Thoracic aorta (tissue), 2 donors: ENCODE results near the gene C17orf107. TPM values are rescaled to one million over a fixed set of nuclear protein-coding genes. Genes with fewer than 3 reads are reported as not detected.
A peak's percentile ranks its signal among the peaks of the same experiment; 100 is the strongest.

Experiments
- ATAC-seq: fragments of 150-250 bp; one replicate; pipeline ENCODE4 v1.8.0; 2017; ENCODE audit warnings: low read depth; ENCODE audit not compliant: insufficient number of reproducible peaks, low FRiP score
- DNase-seq: peaks from one replicate; pipeline ENCODE4 v3.0.0-alpha.2; 2020; ENCODE audit warnings: low spot score
- H3K27ac ChIP-seq, 2 donors: fragments of 200-600 bp; sonication (generic); 1 replicate in 1 of 2; 2 replicates in 1 of 2; pipeline ENCODE4 v1.5.1; 2016; ENCODE audit warnings: mild to moderate bottlenecking in 2 of 2, moderate library complexity in 2 of 2
- H3K27me3 ChIP-seq: fragments of 200-600 bp; sonication (generic); replicated peaks from 2 replicates; pipeline ENCODE4 v1.6.0; 2016; ENCODE audit warnings: mild to moderate bottlenecking; ENCODE audit not compliant: insufficient read depth
- H3K36me3 ChIP-seq: fragments of 200-600 bp; sonication (generic); one replicate; pipeline ENCODE4 v1.5.1; 2016
- H3K4me1 ChIP-seq, 2 donors: fragments of 200-600 bp; sonication (generic); 1 replicate in 1 of 2; 2 replicates in 1 of 2; pipeline versions ENCODE4 v1.5.1 to v1.6.0; 2016; ENCODE audit warnings: low read depth in 2 of 2, mild to moderate bottlenecking in 1 of 2; ENCODE audit not compliant: control insufficient read depth in 1 of 2
- H3K4me3 ChIP-seq: fragments of 200-600 bp; sonication (generic); 2 replicates; pipeline ENCODE4 v1.5.1; 2016; ENCODE audit warnings: mild to moderate bottlenecking
- H3K9me3 ChIP-seq: fragments of 200-600 bp; sonication (generic); 2 replicates; pipeline ENCODE4 v1.5.1; 2016
- CTCF ChIP-seq: fragments of 200-600 bp; sonication (generic); IDR thresholded peaks from one replicate; pipeline ENCODE4 v1.5.1; 2019; ENCODE audit warnings: antibody characterized with exemption
- total RNA-seq, 2 donors: library from RNA; depleted of rRNA; stranded (reverse); fragments of >200 nt; gene quantifications; one replicate each; pipeline versions ENCODE4 v1.1.0 to v1.2.3, GENCODE V29; 2016

Gene C17orf107
- total RNA-seq, 2 donors from 2014 or later = 1.9 to 5.6 TPM

GRCh38 chr17:4896332-4897197 lies 2.8 kb upstream of the C17orf107 start:
- H3K4me3 ChIP-seq = no peak overlapping the region
- DNase-seq (no peak), ATAC-seq (no peak)
- no peaks in the 10 kb centered on the region for H3K9me3 ChIP-seq
- H3K27ac ChIP-seq = no peak overlapping the region
- H3K4me1 ChIP-seq = peaks cover 0 to 16% of the 10 kb centered on the region in 2 donors
- TF ChIP-seq CTCF = no peak
- H3K36me3 ChIP-seq = peaks cover 41% of the 10 kb centered on the region
- H3K27me3 ChIP-seq = no peaks in the 10 kb centered on the region

DNA sequence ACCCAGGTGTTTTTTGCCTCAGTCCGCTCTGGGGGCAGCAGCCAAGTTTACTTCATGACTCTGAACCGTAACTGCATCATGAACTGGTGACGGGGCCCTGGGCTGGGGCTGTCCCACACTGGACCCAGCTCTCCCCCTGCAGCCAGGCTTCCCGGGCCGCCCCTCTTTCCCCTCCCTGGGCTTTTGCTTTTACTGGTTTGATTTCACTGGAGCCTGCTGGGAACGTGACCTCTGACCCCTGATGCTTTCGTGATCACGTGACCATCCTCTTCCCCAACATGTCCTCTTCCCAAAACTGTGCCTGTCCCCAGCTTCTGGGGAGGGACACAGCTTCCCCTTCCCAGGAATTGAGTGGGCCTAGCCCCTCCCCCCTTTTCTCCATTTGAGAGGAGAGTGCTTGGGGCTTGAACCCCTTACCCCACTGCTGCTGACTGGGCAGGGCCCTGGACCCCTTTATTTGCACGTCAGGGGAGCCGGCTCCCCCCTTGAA lies 2.1 kb upstream of the C17orf107 start:
- no peaks in the 10 kb centered on the region for H3K9me3 ChIP-seq
- H3K36me3 ChIP-seq = peaks cover 35% of the 10 kb centered on the region

GRCh38 chr17:4897785-4898184 lies 1.6 kb upstream of the C17orf107 start:
- no peaks in the 10 kb centered on the region for H3K9me3 ChIP-seq
- DNase-seq (no peak), ATAC-seq (no peak)
- TF ChIP-seq CTCF = no peak
- no peak overlapping the region for H3K27ac ChIP-seq
- no peak overlapping the region for H3K4me3 ChIP-seq
- H3K27me3 ChIP-seq = no peaks in the 10 kb centered on the region
- peaks cover 30% of the 10 kb centered on the region for H3K36me3 ChIP-seq
- peaks cover 0 to 16% of the 10 kb centered on the region in 2 donors for H3K4me1 ChIP-seq

More for the DNA sequence above, 2.1 kb upstream of the C17orf107 start:
- Histone ChIP-seq H3K4me1 (peaks cover 0 to 16% of the 10 kb centered on the region in 2 donors), H3K4me3 (no peak overlapping the region), H3K27ac (no peak overlapping the region), H3K27me3 (no peaks in the 10 kb centered on the region)
- ATAC-seq (no peak), DNase-seq (no peak)
- TF ChIP-seq CTCF = no peak

DNA sequence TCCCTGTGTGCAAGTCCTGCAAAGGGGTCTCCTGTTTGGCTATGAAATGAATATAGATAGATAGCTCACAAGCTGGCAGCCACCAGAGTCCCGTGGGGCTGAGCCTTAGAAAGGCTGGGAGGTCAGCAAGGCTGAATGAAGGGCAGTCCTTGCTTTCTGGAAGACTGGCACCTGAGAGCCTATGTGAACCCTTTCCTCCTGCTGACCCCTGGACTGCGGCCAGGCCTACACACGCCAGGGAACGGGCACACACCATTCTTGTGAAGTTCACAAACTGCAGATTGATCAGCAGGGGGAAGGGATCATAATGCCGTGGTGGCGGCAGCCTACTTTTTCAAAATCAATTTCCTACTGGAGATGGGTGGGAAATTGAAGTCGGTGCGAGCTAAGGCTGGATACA lies 985 bp upstream of the C17orf107 start:
- H3K27ac ChIP-seq = no peak overlapping the region
- no peaks in the 10 kb centered on the region for H3K27me3 ChIP-seq
- H3K9me3 ChIP-seq = no peaks in the 10 kb centered on the region
- peaks cover 26% of the 10 kb centered on the region for H3K36me3 ChIP-seq
- no peak for TF ChIP-seq CTCF
- peaks cover 0 to 16% of the 10 kb centered on the region in 2 donors for H3K4me1 ChIP-seq
- H3K4me3 ChIP-seq = no peak overlapping the region
- no peak for DNase-seq
- ATAC-seq = no peak

GRCh38 chr17:4898927-4899326 lies 409 bp upstream of the C17orf107 start:
- Histone ChIP-seq H3K9me3 (no peaks in the 10 kb centered on the region), H3K27ac (no peak overlapping the region), H3K27me3 (no peaks in the 10 kb centered on the region), H3K4me3 (peak overlapping the region; percentile 74), H3K4me1 (peaks cover 0 to 16% of the 10 kb centered on the region in 2 donors), H3K36me3 (peaks cover 20% of the 10 kb centered on the region)
- no peak for ATAC-seq
- TF ChIP-seq CTCF = no peak
- DNase-seq = no peak
